Heart left ventricle (tissue), 16 donors: Measurements from ENCODE around the gene CHAF1A. TPM values are rescaled to one million over a fixed set of nuclear protein-coding genes. Genes with fewer than 3 reads are reported as not detected.

Experiments
- ATAC-seq, 4 donors: fragments of 200-7000 bp; cut with Tn5 transposase; one replicate each; pipeline ENCODE4 v1.9.1; 2020 to 2022; ENCODE audit warnings: moderate library complexity in 4 of 4, mild to moderate bottlenecking in 3 of 4, moderate number of reproducible peaks in 1 of 4
- DNase-seq, 5 donors: peaks; one replicate each; pipeline ENCODE4 v3.0.0-alpha.2; 2020
- H3K27ac ChIP-seq, 12 donors: fragments of 200-600 bp; sonication (generic) in 4 of 12; one replicate each; pipeline versions ENCODE4 v1.5.0 to v1.8.0; 2016 to 2022; ENCODE audit warnings: mild to moderate bottlenecking in 2 of 12
- H3K27me3 ChIP-seq, 9 donors: fragments of 200-600 bp; sonication (generic) in 2 of 9; one replicate each; pipeline versions ENCODE4 v1.5.1 to v1.8.0; 2016 to 2022; ENCODE audit warnings: mild to moderate bottlenecking in 3 of 9
- H3K36me3 ChIP-seq, 9 donors: fragments of 200-600 bp; sonication (generic) in 2 of 9; one replicate each; pipeline versions ENCODE4 v1.5.0 to v1.8.0; 2018 to 2022; ENCODE audit warnings: mild to moderate bottlenecking in 2 of 9
- H3K4me1 ChIP-seq, 12 donors: fragments of 200-600 bp; sonication (generic) in 4 of 12; one replicate each; pipeline versions ENCODE4 v1.5.0 to v1.8.0; 2016 to 2022; ENCODE audit warnings: mild to moderate bottlenecking in 3 of 12
- H3K4me3 ChIP-seq, 12 donors: fragments of 200-600 bp; sonication (generic) in 4 of 12; one replicate each; pipeline versions ENCODE4 v1.5.0 to v1.8.0; 2017 to 2022; ENCODE audit warnings: mild to moderate bottlenecking in 9 of 12, moderate library complexity in 4 of 12
- H3K9me3 ChIP-seq, 12 donors: fragments of 200-600 bp; sonication (generic) in 4 of 12; one replicate each; pipeline versions ENCODE4 v1.5.0 to v1.8.0; 2016 to 2022; ENCODE audit warnings: mild to moderate bottlenecking in 1 of 12
- POLR2A ChIP-seq, 2 donors: fragments of 450-650 bp; IDR thresholded peaks; one replicate each; pipeline ENCODE4 v1.6.1; 2017; ENCODE audit warnings: antibody characterized with exemption in 2 of 2, mild to moderate bottlenecking in 2 of 2, moderate library complexity in 2 of 2
- WGBS, 4 donors: extraction: QIAGEN DNeasy Blood & Tissue Kit in 2 of 4; methylation state at CpG; one replicate each; pipeline versions ENCODE4 v1.1.5 to v1.1.7; 2013 to 2018; 5-methylcytosine and 5-hydroxymethylcytosine counted together
- intact Hi-C, 10 donors: fragments of 100-400 bp; cut with DNase I; formaldehyde crosslinking; loops; one replicate each; pipeline versions ENCODE4 v1.11.1 to v1.14.2; 2022
- polyA plus RNA-seq, 2 donors: library from polyadenylated mRNA; stranded (reverse); fragments of 200-250 nt; gene quantifications; one replicate each; pipeline ENCODE4 v1.2.3, GENCODE V29; 2013
- total RNA-seq, 9 donors: library from RNA; depleted of rRNA in 2 of 9; stranded (reverse); fragments of >200 nt in 2 of 9; fragmentation: NEBNext Ultra II Directional in 3 of 9; extraction: Animal tissue kit (Norgen Biotek cat#: 25700) in 3 of 9; gene quantifications; one replicate each; pipeline versions ENCODE4 v1.1.0 to v1.2.4, GENCODE V29; 2016 to 2023
- TF ChIP-seq, protein P1 (sequence below), 12 donors: fragments of 200-600 bp; sonication (generic) in 4 of 12; IDR thresholded peaks; one replicate each; pipeline versions ENCODE4 v1.5.0 to v1.8.0; 2018 to 2022; ENCODE audit warnings: antibody characterized with exemption in 12 of 12, mild to moderate bottlenecking in 5 of 12
- donor health status: ischemic (EF 13 %, LVEDD 7.1; RV severe dilation, severe dysfunction).
- donor health status: healthy with polysubstance abuse.
- donor health status: DM: no; HTN: yes; CAD: no.
- donor health status: DM: no; HTN: no; CAD: no.
- donor health status: ischemic (EF 25% LVEDD 6.9; RV normal size, moderate dysfunction).
- donor health status: ischemic (EF 25% LVEDD 5.7; RV mildly dilated, moderate dysfunction).
- donor health status: healthy.
- donor health status: DM: yes; HTN: yes; CAD: no.
- donor health status: ischemic (EF 35%, LVEDD 5.7; RV mildly dilated, moderate dysfunction).
- donor health status: nonischemic (EF 11% LVEDD 7.7; RV severe dilation, severe dysfunction).
- donor health status: DM: yes; HTN: yes; CAD: no.
- donor health status: PGD.
- donor health status: ischemic (EF 29% LVEDD 5.4; RV normal size, mild dysfunction).
- donor health status: nonischemic (EF 23%, LVEDD 6.1; RV moderate dilation, normal function).

The CHAF1A gene
- total and polyA plus RNA-seq, 11 donors = 2.9 to 10.7 (median 5.5) TPM

DNA sequence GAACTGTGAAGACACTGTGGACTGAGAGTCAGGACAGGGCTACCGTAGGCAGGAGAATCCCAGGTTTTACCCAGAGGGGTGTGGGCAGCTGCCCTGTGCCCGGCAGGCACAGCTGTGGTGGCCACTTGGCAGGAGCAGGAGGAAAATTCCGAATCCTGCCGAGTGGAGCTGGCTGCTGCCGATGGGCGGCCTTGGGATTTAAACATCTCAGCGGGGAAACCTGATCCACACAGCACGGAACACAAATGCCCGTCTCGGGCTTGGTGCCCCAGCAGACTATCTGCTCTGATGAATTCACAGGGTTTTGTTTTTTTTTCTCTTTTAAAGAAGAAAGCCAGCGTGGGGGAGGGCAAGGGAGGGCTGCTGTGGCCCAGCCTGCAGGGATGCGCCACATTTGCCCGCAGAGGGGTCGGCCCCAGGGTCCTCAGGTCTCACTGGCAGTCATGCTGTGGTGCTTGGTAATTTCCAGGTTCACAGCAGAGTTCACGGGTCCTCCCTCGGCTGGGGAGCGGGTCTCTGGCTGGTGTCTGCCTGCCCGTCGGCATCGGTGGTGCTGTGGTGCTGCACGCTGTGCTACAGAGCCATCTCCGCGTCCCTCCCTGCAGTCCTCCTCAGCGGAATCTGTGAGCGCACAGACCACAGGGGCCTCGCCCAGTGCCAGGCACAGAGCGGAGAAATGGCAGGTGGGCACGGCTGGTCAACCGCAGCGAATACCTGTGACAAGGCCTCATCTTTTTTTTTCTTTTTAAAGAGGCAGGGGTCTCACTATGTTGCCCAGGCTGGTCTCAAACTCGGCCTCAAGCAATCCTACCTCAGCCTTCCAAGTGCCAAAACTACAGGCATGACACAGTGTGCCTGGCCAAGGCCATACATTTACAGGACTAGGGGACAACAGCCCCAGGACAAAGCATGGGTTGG, 30.9 kb upstream of the CHAF1A start:
- DNase-seq = peak in 3 of 5 donors; percentile 19 to 60 (median 47)
- TF ChIP-seq POLR2A (IDR thresholded peaks at IDR 0.05) = no peak
- TF ChIP-seq, protein P1, sequence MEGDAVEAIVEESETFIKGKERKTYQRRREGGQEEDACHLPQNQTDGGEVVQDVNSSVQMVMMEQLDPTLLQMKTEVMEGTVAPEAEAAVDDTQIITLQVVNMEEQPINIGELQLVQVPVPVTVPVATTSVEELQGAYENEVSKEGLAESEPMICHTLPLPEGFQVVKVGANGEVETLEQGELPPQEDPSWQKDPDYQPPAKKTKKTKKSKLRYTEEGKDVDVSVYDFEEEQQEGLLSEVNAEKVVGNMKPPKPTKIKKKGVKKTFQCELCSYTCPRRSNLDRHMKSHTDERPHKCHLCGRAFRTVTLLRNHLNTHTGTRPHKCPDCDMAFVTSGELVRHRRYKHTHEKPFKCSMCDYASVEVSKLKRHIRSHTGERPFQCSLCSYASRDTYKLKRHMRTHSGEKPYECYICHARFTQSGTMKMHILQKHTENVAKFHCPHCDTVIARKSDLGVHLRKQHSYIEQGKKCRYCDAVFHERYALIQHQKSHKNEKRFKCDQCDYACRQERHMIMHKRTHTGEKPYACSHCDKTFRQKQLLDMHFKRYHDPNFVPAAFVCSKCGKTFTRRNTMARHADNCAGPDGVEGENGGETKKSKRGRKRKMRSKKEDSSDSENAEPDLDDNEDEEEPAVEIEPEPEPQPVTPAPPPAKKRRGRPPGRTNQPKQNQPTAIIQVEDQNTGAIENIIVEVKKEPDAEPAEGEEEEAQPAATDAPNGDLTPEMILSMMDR (IDR thresholded peaks at IDR 0.05) = no peak
- intact Hi-C loops = loop anchor here in 1 of 10 donors (2.0 kb wide), 1 partner anchor 27 kb away; no protein-coding TSS in a partner anchor
- Histone ChIP-seq H3K36me3 (peaks cover 0 to 15% (median 0%) of the 10 kb centered on the region in 9 donors), H3K27ac (peak overlapping the region in 2 of 12 donors; percentile 19 to 94), H3K4me1 (peaks cover 24 to 96% (median 87%) of the 10 kb centered on the region in 12 donors), H3K4me3 (no peak overlapping the region), H3K27me3 (no peaks in the 10 kb centered on the region), H3K9me3 (no peaks in the 10 kb centered on the region)
- 82 to 91% (median 85%) methylated on average over 23 to 31 of the region's 31 CpGs for WGBS, 4 donors
- ATAC-seq = no peak

DNA sequence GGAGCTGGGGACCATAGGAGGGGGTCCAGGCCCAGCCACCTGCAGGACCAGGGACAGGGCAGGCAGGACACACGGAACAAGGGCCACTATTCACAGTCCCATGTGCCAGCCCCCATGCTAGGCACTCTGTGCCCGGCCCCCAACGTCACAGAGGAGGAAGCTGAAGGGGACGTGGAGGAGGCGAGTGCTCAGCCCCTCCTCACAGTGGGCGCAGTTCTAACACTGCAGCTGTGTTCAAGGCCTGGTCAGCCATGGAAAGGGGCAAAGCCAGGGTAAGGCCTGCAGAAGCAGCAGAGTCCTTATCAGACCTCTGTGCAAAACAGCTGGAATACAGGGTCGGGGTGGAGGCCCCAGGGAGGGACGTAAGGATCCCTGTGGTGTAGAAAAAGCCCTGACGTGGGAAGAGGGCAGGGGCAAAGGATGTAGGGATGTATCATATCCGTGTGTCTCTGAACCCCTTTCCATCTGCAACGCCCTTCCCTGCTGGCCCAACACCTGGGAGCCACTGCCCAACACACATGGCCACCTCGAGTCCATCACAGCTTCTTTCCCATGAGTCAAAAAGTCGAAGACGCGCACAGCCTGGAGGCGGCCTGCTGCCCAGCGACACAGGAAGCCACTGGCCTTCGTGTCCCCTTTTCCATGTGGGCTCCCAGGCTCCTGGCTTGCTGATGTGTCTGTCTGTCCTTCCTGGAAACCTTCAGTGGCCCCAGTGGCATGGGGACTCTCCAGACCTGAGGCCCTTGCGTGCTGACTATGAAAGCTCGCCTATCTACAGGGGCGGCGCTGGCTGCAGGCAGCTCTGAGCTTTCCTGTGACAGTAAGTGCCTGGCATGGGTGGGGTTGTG, 30.1 kb upstream of the CHAF1A start:
- WGBS, 4 donors = 80 to 89% (median 87%) methylated on average over 19 to 22 of the region's 22 CpGs
- intact Hi-C loops = loop anchor here in 1 of 10 donors (2.0 kb wide), 1 partner anchor 26 kb away; no protein-coding TSS in a partner anchor
- Histone ChIP-seq H3K4me3 (no peak overlapping the region), H3K27me3 (no peaks in the 10 kb centered on the region), H3K4me1 (peaks cover 24 to 100% (median 93%) of the 10 kb centered on the region in 12 donors), H3K36me3 (peaks cover 0 to 9% (median 0%) of the 10 kb centered on the region in 9 donors), H3K9me3 (no peaks in the 10 kb centered on the region), H3K27ac (peak overlapping the region in 8 of 12 donors; percentile 72 to 94 (median 81))
- ATAC-seq = no peak
- no peak for TF ChIP-seq POLR2A (IDR thresholded peaks at IDR 0.05)
- TF ChIP-seq, protein P1 (IDR thresholded peaks at IDR 0.05) = no peak
- DNase-seq = no peak

DNA sequence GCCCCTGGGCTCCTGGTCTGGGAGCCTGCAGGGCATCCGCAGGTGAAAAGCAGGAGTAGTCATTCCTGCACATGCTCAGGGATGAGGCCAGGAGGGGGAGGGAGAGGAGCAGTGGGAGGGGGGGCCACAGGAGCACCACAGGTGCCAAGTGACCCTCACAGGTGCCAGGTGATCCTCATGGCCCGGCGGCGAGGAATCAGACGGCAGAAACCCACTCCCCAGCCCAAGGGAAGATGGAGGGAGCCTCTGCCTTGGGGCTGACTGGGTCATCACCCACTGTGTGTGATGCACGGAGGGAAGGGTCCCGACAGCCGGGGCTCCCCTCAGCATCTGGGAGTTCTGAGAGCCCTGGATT, 29.4 kb upstream of the CHAF1A start:
- Histone ChIP-seq H3K4me3 (no peak overlapping the region), H3K27me3 (no peaks in the 10 kb centered on the region), H3K4me1 (peaks cover 24 to 100% (median 90%) of the 10 kb centered on the region in 12 donors), H3K9me3 (no peaks in the 10 kb centered on the region), H3K27ac (peak overlapping the region in 11 of 12 donors; percentile 72 to 94 (median 83)), H3K36me3 (peaks cover 0 to 11% (median 0%) of the 10 kb centered on the region in 9 donors)
- intact Hi-C loops = loop anchor here in 1 of 10 donors (2.0 kb wide), 1 partner anchor 26 kb away; no protein-coding TSS in a partner anchor
- DNase-seq (no peak), ATAC-seq (no peak)
- WGBS, 4 donors = 77 to 91% (median 89%) methylated on average over 6 to 8 of the region's 8 CpGs
- no peak for TF ChIP-seq POLR2A (IDR thresholded peaks at IDR 0.05)
- TF ChIP-seq, protein P1 (IDR thresholded peaks at IDR 0.05) = no peak
